SH-SY5Y (cell line): ENCODE data around the gene COTL1.

Experiments
- GATA2 ChIP-seq: IDR thresholded peaks from 2 replicates; pipeline ENCODE4 v1.6.1; 2011; ENCODE audit warnings: mild to moderate bottlenecking, low read depth, low read length
- GATA3 ChIP-seq: IDR thresholded peaks from 2 replicates; pipeline ENCODE4 v1.6.1; 2011; ENCODE audit warnings: low read depth, mild to moderate bottlenecking, low read length, moderate library complexity

DNA sequence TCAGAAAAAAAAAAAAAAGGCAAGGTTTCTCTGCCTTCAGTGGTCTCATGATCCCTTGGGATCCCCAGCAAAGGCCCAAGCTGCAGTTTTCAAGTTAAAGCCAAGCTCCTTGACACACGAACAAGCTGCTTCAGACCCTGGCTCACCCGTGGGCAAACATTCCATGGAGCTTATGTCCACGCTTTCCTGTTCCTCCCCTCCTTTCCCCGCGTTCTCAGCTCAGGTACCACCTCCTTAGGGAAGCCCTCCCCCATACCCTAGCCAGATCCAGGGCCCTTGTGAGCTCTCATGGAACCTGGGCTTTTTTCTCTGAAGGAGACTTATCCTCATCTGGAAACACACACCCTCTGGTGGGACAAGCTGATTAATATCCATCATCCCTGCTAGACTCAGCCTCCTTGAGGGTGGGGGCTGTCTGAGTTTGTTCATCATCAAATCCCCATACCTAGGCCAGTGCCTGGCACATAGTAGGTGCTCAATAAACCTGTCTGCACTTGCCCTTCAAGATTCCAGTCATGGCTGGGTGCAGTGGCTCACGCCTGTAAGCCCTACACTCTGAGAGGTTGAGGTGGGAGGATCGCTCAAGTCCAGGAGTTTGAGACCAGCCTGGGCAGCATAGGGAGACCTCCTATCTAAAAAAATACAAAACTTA is 54.7 kb downstream of the COTL1 start:
- TF ChIP-seq GATA2 (no peak), GATA3 (no peak)
